DMS153 treated with DMSO at 0.1 percent for 48 hours (cell line): ENCODE measurements around the gene ACVR1.
"Not testable (repeated sequence)": the region's sequence is repeated elsewhere in the genome, so short reads cannot be mapped to it uniquely, and the experiment has no call there.

Source experiments
- DNase-seq: peaks from one replicate; lab custom pipeline; 2025; ENCODE audit not compliant: unreplicated experiment; lab: John Stamatoyannopoulos, UW

ACVR1 gene

GRCh38 chr2:157894694-157895435, 18.7 kb upstream of the ACVR1 start:
- no peak for DNase-seq

GRCh38 chr2:157893611-157894010, 17.5 kb upstream of the ACVR1 start:
- DNase-seq = no peak

GRCh38 chr2:157891643-157892041, 15.5 kb upstream of the ACVR1 start:
- DNase-seq = no peak

DNA sequence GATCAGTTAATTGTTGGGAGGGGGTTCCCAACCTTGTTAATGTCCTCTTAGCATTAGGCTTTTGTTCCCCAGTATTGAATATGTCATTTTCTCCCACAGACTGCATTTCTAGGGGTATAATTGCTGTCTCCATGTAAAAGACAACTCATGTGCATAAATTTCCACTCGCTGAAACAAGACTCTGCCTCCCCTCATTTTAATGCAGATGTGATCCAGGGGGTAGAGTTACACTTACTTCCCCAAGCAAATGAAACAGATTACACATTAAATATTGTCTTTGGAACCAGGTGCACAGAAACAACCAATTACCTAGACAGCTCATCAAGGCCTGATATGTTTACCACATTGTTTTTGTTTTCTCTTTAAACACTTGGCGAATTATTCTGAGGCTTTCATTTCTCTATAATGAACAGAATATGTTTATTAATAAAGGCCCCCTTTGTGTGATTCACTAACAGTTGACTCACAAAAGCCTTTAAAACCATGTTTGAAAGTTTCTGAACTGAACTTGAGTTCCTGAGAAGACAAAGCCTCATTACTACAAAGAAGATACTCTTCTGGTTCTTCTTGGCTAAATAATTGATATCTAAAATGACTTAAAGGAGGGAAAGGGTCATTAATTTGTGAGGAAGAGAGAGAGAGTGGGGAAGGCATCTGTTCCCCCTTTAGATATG, 15.0 kb upstream of the ACVR1 start:
- DNase-seq = no peak

- no peak for DNase-seq
Observed at GRCh38 chr2:157887946-157888345, 11.8 kb upstream of the ACVR1 start.

DNA sequence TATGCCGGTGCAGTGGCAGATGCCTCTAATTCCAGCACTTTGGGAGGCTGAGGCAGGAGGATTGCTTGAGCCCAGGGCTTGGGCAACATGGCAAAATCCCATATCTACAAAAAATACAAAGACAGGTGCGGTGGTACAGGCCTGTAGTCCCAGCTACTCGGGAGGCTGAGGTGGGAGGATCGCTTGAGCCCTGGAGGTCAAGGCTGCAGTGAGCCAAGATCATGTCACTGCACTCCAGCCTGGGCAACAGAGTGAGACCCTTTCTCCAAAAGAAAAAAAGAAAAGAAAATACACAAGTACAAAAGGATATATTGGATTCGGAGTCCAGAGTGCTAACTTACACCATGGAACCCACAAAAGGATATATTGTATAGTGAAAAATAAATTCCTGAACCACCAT, 8.4 kb upstream of the ACVR1 start:
- not testable (repeated sequence) for DNase-seq

DNA sequence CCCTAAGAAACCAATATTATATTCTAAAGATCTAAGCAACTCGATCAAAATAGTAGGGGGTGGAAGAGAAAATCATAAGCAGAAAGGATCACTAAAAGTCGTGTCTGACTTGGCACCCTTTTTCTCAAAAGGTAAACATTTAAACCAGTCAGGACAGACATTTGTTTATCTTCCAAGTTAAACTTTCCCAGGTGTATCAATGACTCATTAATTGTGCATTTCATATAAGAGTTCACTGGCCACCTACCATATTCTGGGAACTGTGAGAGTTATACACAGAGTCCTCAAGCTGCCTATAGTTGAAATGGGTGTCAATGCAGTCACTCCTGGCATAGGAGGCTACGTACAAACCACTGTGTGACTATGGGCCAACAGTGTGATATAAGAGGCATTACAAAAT, 4.8 kb upstream of the ACVR1 start:
- DNase-seq = no peak

DNA sequence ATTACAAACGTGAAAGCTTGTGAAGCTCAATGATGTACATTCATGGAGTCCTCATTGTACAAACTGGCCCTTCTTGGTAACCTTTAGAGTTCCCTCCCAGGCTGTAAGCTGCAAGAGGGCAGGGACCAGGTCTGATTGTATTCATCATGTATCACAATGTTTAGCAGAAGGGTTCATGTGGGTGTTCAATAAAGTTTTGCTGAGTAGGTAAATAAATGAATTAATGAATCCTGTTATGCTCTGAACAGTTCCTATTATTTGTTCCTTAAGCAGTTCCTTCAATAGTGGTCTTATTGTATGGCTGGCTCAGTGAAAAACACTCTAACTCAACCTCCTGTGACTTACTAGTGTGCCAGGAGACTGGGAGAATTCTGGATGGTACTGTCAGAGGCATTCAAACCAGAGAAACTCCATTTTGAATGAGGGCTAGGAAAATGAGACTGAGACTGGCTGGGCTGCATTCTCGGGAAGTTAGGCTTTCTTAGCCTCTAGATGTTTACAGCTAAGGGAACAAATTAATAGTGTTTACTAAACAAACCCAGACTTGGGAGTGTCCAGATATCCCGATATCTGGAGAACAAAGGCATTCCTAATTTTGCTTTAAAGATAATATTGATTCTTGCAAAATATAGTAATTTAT, 1.8 kb upstream of the ACVR1 start:
- no peak for DNase-seq

- no peak for DNase-seq
Observed at GRCh38 chr2:157876786-157877138, 632 bp upstream of the ACVR1 start.

GRCh38 chr2:157875641-157876065, 477 bp downstream of the ACVR1 start:
- DNase-seq = no peak

DNA sequence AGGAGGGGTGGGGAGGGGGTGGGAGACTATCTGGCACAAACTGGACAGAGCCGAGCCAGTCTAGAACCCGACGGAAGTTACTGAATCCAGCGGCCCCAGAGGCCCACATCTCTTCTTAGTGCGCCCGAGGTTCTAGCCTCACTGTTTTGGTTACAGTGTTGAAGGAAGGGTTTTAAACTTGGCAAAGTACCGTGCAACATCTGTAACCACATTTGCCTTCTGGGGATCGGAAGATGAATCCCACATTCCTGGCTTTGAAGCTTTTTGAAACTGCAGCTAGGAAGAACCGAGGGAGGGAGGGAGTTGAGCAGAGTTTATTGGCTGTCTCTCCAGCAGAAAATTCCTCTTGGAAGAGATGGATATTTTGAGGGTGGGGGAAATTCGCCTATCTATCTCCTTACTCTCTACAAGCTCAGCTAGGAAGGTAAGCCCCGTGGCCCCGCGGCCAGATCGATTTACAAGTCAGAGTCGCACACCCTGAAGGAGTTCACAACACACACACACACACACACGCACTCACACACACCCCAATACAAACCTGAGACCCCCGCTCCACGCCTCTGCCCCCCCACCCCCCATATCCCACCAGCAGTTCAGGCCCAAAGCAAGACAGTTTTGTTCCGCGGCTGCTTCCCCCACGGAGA, 1.0 kb downstream of the ACVR1 start:
- no peak for DNase-seq

- no peak for DNase-seq
Observed at GRCh38 chr2:157874348-157874747, 1.8 kb downstream of the ACVR1 start.

DNA sequence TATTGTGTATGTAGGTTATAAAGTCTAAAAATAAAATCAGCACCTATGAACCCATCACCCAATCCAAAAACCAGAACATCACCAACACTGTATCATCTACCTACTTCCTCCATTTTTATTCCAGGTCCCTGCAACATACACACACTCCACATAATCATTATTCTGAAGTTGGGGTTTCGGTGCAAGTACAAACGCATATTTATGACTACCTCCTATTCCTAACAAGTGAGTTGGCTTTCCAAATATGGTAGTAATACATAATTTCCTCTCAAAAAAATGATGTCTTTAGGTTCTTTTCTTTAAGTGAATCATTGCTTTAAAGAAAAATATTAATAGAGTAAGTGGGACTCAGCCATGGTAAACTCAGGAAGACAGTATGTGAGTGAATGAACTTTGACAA, 3.3 kb downstream of the ACVR1 start:
- DNase-seq = no peak

- no peak for DNase-seq
Observed at GRCh38 chr2:157871415-157871814, 4.7 kb downstream of the ACVR1 start.

DNA sequence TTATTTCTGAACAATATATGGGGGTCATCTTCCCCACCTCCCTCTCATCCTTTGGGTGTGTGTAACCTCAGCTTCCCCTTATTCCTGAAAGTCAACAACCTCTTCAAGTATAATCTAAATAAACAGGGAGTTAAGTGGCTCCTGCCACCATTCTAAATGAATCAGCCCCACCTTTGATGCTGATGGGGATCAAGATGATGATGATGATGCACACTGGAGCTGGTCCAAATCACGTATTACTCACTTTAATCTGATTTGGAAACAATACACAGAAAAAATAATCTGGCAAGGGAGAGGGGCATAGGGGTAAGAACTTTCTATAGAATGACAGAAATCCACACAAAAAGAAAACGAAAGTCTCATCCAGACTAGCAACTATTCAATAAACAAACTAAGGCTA, 7.1 kb downstream of the ACVR1 start:
- DNase-seq = no peak

- no peak for DNase-seq
Observed at GRCh38 chr2:157867703-157868102, 8.4 kb downstream of the ACVR1 start.

DNA sequence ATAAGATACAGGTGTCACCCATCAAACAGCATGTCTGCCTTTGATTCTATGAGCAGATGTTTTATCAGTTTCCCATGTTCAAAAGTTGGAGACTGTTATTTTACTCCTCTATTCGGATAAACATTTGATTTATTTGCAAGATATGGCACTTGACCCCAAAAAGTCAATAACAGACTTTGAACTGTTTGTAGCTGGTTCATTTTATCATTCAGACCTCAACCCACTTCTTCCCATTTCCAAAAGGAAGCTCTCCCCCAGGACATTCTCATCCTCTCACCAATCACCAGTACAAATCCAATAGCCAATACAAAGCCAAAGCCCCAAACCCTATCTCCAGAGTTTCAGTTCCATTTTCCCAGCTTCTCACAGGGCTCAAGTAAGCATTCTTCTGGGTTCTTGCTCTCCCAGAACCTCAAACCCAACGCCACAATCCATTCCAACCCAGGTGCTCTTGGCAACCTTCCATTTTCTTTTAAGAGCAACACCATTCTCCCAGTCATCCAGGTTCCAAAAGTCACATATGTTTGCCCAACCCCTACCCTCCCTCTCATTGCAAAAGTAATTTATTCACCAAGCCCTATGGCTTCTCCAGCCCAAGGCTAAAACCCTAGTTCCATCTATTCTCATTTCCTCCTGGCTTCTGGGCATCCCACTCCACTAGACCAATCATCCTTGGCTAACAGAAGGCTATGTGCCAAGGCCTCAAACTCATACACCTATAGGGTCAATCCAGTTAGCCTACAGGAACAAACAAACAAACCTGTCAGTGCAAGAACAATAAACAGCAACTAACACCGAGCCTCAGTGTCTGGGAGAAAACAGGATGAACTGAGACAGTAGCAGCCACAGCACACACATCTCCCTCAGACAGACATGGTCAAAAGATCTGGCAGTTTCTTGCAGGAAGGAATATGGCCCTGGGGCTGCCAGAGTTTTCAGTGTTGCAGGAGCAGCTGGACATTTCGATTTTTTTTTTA, 9.2 kb downstream of the ACVR1 start:
- no peak for DNase-seq

GRCh38 chr2:157866202-157866601, 9.9 kb downstream of the ACVR1 start:
- no peak for DNase-seq

GRCh38 chr2:157864857-157865430, 11.2 kb downstream of the ACVR1 start:
- DNase-seq = no peak

- DNase-seq = no peak
Observed at GRCh38 chr2:157858846-157859245, 17.3 kb downstream of the ACVR1 start.
